T-helper 2 cell (primary cell): Measurements from ENCODE around the gene TSSC4.

Experiments used
- DNase-seq, 5 experiments: peaks; one replicate each; pipeline versions ENCODE4 v3.0.0 to v3.0.0-alpha.2; 2012 to 2022

Gene TSSC4

DNA sequence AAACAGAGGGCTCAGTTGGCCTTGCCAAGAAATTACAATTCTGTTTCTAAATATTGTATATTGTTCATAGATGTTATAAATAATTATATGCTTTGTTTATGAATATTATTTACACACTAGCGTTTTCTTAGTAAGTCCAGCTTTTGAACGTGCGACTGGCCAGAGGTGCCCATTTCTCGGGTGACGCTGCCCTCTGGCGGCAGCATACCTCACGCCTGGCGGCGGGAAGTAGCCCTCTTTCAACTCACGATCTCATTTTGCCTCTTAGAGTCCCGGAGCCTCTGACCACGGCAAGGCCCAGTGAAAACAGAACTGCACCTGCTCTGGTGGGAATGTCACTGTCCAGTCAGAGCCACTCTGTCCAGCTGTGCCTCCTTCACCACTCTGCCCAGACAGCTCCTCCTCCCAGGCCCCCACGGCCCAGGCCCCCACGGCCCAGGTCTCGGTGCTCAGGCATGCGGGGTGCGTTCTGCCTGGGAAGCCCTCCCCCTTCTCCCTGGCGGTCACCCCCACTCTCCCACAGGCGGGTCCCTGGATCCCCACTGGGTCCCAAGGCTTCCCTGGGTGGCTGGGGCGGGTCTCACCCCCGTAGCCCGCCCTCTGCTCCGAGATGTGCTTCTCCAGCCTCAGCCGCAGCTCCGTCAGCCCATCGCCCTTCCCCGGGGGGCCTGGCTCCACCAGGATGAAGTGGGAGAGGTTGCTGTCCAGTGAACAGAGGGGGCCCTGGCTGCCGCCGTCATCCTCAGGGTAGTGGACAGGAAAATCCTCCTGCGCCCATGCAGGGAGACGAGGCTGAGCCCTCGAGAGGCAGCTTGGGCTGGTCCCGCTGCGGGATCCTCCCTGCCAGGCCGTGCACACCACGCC is 19.3 kb downstream of the TSSC4 start:
- DNase-seq = peak in 4 of 5 experiments; percentile 29 to 44 (median 40)

DNA sequence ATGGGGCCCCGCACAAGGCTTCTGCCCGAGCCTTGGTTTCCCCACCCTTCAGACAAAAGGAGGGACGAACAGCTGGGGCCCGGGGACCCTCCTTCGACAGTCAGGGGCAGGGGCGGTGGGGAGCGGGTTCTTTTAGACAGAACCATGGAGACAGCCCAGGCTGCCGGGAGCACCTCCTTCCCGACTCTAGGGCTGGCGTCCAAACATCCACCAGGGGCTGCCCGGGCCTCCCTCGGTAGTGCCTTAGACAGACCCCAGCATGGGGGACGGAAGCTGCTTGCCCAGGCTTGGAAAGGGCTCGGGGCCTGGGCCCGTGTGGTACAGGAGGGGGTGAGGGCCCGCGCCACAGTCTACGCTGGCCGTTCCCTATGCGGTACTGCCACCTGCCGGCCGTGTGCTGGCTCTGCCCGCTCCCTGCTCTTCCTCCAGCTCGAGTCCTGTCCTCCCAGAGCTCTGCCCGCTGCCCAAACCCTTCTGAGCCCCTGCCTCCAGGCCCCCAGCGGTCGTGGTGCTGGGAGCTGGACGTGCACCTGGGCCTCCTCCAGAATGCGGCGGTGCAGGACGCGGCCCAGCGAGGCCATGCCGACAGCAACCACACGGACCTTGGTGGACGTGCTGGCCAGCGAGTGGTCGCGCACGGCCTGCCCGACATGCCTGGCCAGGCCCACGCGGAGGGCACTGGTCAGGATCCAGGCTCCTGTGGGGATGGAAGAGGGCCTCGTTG is 20.1 kb downstream of the TSSC4 start:
- peak; percentile 47 to 72 (median 55) for DNase-seq

DNA sequence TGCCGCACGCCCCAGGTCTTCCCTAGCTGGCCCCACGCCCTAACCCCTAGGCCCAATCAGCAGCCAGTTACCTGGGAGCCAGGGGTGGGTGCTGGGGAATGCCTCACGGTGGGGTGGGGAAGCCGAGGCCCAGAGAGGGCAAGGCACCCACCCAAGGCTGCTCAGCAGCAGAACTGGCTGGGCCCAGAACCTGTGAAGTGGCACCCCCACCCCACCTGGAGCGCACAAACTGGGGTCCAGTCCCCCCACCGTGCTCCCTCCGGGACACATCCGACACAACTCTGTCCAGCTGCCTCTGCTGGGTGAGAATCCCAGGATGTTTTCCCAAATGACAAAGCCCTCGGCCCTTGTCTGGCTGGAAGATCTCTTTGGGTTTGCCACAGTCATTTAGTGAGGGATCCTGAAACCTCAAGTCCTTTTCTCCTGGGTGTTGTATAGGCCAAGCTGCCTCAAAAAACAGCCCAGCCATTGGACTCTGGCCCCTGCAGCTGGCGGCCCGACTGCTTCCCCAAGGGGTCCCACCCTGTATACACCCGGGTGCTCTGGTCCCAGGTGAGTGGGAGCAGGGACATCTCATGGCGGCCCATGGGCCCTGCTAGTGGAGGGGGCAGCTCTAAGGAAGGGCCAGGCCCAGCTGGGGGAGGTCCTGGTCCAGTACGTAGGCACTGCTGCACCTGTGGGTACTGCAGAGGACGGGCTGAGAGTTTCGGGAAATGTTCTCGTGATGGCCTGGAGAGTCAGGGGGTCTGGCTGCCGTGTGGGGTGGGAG is 20.9 kb downstream of the TSSC4 start:
- no peak for DNase-seq

DNA sequence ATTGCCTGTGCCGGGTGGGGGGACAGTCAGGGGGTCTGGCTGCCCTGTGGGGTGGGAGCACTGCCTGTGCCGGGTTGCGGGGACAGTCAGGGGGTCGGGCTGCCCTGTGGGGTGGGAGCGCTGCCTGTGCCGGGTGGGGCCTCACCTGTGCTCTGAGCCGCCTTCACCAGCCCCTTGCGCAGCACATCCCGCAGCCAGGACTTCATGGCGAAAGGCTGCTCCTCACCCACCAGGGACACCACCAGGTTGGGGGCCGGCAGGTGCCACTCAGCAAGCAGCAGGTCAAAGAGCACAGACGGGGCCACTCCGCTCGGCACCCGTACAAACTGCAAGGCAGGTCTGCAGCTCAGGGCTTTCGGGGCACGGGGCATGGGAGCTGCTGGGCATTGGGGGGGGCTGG is 21.4 kb downstream of the TSSC4 start:
- DNase-seq = no peak

DNA sequence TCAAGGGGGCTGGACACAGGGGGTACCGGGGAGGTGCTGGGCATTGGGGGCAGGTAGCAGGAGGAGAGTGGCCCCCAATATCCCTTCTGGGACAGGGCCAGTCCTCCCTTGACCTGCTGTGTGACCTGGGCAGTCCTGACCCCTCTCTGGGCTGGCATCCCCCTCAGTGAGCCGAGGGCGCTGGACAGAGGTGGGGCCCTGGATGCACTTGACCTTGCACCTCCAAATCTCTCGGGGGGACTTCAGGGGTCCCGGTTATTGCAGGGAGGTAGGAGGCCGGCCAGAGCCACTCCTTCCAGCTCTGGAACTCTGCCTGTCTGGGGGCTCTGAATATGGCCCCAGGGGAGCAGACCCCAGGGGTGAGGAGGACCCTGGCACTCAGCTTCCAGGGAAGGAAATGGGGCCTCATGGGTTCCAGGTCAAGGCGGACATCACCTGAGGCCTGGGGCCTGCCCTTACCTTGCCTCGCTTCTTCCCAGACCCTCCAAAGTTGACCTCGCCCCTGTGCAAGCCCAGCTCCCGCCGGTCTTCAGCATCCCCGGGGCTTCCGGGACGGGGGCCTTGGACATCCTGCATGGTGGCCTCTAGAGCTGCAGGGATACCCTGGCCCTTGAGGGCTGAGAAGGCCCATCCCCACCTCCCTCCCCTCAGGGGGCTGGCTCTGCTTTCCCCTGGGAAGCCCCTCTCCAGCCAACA is 22.1 kb downstream of the TSSC4 start:
- DNase-seq = no peak

GRCh38 chr11:2423157-2424025 is 22.8 kb downstream of the TSSC4 start:
- no peak for DNase-seq

GRCh38 chr11:2424811-2425495 is 24.4 kb downstream of the TSSC4 start:
- no peak for DNase-seq

- DNase-seq = no peak
These were observed 25.0 kb downstream of the TSSC4 start for GRCh38 chr11:2425506-2425905.

DNA sequence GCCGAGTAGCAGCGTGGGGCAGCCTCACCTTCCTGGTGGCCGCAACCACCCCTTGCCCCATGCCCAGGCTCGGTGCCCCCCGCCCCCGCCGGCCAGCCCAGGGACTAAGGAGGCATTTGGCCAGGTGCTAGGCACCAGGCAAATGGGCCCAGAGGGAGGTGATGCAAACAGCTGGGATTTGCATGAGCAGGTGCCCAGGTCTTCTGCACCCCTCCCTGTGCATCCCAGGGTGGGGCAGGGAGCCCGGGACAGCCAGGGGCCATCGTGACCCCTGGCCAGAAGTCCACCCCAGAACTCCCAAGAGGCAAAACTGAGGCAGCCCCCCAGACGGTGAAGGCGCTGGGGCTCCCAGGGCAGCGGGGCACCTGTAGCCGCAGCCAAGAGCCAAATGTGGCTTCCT is 25.7 kb downstream of the TSSC4 start:
- DNase-seq = no peak

GRCh38 chr11:2426826-2427521 is 26.4 kb downstream of the TSSC4 start:
- no peak for DNase-seq

GRCh38 chr11:2427721-2428321 is 27.3 kb downstream of the TSSC4 start:
- DNase-seq = no peak

DNA sequence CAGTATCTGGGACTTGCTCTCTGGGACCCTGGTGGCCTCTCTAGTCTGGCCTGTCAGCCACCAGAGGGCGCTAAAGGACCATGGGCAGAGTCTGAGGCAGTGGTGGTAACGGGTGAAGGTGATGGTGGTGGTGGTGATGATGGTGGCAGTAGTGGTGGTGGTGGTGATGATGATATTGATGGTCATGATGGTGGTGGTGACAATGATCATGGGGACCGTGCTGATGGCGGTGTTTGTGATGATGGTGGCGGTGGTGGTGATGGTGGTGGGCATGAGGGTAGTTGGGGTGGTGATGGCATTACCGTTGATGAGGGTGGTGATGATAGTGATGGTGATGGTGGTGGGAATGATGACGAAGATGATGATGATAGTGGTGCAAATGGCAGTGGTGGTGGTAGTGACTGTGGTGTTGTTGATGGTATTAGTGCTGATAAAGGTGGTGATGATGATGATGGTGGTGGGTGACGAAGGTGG is 27.8 kb downstream of the TSSC4 start:
- peak; percentile 68 to 80 (median 71) for DNase-seq

DNA sequence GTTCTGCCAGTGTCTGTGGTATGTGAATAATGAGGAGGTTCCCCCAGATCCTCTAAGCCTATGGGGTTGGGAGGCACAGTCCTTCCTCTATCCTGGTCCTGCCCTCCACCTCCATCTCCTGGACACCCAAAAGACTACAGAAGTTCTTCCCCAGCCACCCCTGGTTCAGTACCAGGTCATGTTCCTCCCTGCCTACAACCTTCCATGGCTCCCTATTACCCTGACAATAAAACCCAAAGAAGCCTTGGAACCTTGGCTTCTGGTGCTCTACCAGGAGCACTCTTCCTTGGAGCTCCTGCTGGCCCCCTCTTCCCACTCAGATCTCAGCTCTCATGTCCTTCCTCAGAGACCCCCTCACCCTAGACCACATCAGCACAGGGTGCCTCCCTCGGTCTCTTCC is 30.8 kb downstream of the TSSC4 start:
- no peak for DNase-seq

DNA sequence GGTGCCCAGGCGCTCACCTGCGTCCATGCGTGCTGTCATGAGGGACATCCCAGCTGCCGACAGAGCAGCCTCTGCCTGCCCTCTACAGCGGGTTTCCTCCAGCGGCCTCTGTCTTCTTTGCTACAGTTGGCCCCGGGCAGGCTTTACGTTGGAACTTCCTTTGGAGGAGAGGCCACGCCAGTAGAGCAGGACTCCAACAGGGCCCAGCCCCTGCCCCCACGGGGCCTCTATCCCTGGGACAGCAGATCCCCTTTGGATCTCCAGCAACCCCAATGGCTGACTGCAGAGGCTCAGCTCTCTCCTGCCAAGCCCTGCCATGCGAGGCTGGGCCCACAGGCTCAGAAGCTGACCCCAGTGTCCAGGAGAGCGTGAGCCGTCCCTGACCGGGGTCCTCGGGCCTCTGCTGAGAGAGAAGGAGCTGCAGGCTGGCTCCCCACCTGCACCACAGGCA is 31.6 kb downstream of the TSSC4 start:
- no peak for DNase-seq

DNA sequence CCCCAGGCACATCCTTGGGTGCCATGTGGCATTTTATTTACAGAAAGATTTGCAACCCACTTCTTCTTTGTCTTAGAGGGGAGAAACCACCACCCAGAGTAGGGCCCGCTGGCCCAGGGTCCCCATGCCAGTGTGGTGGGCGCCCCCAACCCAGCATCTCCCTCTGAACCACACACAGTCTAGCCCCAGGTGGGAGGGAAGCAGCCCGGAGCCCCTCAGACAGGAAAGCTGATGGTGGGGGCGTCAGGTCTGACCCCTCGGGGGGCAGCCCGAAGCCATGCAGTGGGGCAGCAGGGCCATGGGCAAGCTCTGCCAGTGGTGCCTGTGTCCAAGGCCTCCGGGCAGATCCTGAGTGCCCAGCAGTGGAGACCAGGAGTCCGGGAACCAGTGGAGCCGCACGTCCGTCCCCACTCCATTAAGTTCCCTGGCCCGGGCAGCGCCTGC is 32.1 kb downstream of the TSSC4 start:
- DNase-seq = peak in 1 of 5 experiments; percentile 8

DNA sequence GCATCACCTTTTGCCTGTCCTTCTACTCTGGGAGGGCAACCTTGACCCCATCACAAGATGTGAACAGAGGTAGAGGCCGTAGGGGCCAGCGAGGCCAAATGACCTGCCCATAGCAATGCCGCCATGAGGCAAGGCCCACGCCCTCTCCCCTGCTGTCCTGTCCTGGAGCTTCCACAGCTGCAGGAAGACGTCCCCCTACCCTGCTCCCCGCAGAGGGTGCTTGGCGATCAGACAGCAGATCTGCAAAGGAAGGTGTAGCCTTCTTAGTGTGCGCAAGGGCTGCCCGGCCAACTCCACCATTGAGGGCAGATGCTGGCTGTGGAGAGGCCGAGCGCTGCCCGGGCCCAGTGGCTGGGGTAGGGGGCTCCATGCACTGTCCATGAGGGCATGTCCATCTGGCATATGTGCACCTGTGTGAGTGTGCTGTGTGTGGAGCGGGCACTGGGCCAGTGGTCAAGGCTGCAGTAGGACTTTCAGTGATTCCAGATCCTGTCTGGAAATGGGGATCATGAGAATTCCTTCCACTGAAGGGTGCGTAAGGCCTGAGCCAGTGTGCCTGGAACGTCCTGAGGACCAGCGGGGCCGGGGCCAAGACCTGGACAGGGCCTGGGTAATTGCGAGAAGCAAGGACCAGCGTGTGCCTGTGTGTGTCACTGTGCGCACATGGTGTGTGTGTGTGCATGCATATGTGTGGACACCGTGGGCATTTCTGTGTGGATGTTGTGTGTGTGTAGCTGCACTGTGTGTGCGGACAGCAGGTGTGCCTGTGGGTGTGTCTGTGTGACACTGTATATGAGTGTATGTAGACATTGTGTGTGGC is 32.8 kb downstream of the TSSC4 start:
- DNase-seq = no peak

GRCh38 chr11:2434008-2434407 is 33.5 kb downstream of the TSSC4 start:
- no peak for DNase-seq

GRCh38 chr11:2434506-2435255 is 34.1 kb downstream of the TSSC4 start:
- DNase-seq = no peak
